Neural progenitor cell (in vitro differentiated cells): ENCODE data around the gene MYO1E. TPM values are rescaled to one million over a fixed set of nuclear protein-coding genes. Genes with fewer than 3 reads are reported as not detected.
"Not testable (repeated sequence)": the region's sequence is repeated elsewhere in the genome, so short reads cannot be mapped to it uniquely, and the experiment has no call there.

Experiments
- DNase-seq: peaks from one replicate; pipeline ENCODE4 v3.0.0-alpha.2; 2016; ENCODE audit warnings: low spot score
- H2AFZ ChIP-seq: fragments of 200-600 bp; sonication (generic); replicated peaks from 2 replicates; pipeline ENCODE4 v1.6.1; 2016; ENCODE audit warnings: antibody characterized with exemption
- H3F3A ChIP-seq: fragments of 200-600 bp; sonication (generic); 2 replicates; pipeline ENCODE4 v1.6.1; 2016; ENCODE audit warnings: antibody characterized with exemption, low read depth
- H3K27ac ChIP-seq: fragments of 200-600 bp; sonication (generic); 2 replicates; pipeline ENCODE4 v1.5.1; 2016; ENCODE audit warnings: mild to moderate bottlenecking
- H3K27me3 ChIP-seq: fragments of 200-600 bp; sonication (generic); 2 replicates; pipeline ENCODE4 v1.6.1; 2016; ENCODE audit warnings: mild to moderate bottlenecking, moderate library complexity
- H3K36me3 ChIP-seq: fragments of 200-600 bp; sonication (generic); 2 replicates; pipeline ENCODE4 v1.5.1; 2016
- H3K4me1 ChIP-seq: fragments of 200-600 bp; sonication (generic); 2 replicates; pipeline ENCODE4 v1.6.1; 2016; ENCODE audit warnings: mixed run types
- H3K4me2 ChIP-seq: fragments of 200-600 bp; sonication (generic); 2 replicates; pipeline ENCODE4 v1.6.1; 2016
- H3K4me3 ChIP-seq: fragments of 200-600 bp; sonication (generic); 2 replicates; pipeline ENCODE4 v1.5.1; 2016
- H3K79me2 ChIP-seq: fragments of 200-600 bp; sonication (generic); 2 replicates; pipeline ENCODE4 v1.6.1; 2016; ENCODE audit warnings: low read depth
- H3K9ac ChIP-seq: fragments of 200-600 bp; sonication (generic); 2 replicates; pipeline ENCODE4 v1.6.1; 2016
- H3K9me3 ChIP-seq: fragments of 200-600 bp; sonication (generic); 2 replicates; pipeline ENCODE4 v1.5.1; 2016; ENCODE audit warnings: low read depth
- H4K20me1 ChIP-seq: fragments of 200-600 bp; sonication (generic); 2 replicates; pipeline ENCODE4 v1.6.1; 2016; ENCODE audit warnings: low read depth
- H3K27ac Mint-ChIP-seq: 3 replicates; pipeline ENCODE4 v1.8.0; 2021; ENCODE audit warnings: mixed read lengths
- H3K27me3 Mint-ChIP-seq: 2 replicates; pipeline ENCODE4 v1.8.0; 2022; ENCODE audit warnings: low read depth, mild to moderate bottlenecking, inconsistent platforms, moderate library complexity, mixed read lengths; ENCODE audit not compliant: insufficient read depth
- H3K36me3 Mint-ChIP-seq: 3 replicates; pipeline ENCODE4 v1.8.0; 2021; ENCODE audit warnings: mixed read lengths
- H3K4me1 Mint-ChIP-seq: 3 replicates; pipeline ENCODE4 v1.8.0; 2021; ENCODE audit warnings: mixed read lengths
- H3K4me3 Mint-ChIP-seq: 3 replicates; pipeline ENCODE4 v1.8.0; 2021; ENCODE audit warnings: mild to moderate bottlenecking, moderate library complexity, mixed read lengths
- H3K9me3 Mint-ChIP-seq: 3 replicates; pipeline ENCODE4 v1.8.0; 2020; ENCODE audit warnings: mixed read lengths
- EZH2 ChIP-seq: fragments of 200-600 bp; sonication (generic); IDR thresholded peaks from 2 replicates; pipeline ENCODE4 v1.6.1; 2017; ENCODE audit warnings: antibody characterized with exemption, mild to moderate bottlenecking, moderate library complexity
- EZH2phosphoT487 ChIP-seq: fragments of 200-600 bp; sonication (generic); IDR thresholded peaks from 2 replicates; pipeline ENCODE4 v1.6.1; 2017; ENCODE audit warnings: antibody characterized with exemption
- total RNA-seq: library from RNA; depleted of rRNA; stranded (reverse); fragments of >200 nt; gene quantifications from 2 replicates; pipeline ENCODE4 v1.2.3, GENCODE V29; 2015; ENCODE audit warnings: low replicate concordance
- TF ChIP-seq, protein P1 (sequence below): fragments of 200-600 bp; sonication (generic); IDR thresholded peaks from 2 replicates; pipeline ENCODE4 v1.5.1; 2017; ENCODE audit warnings: antibody characterized with exemption, mild to moderate bottlenecking

Gene MYO1E
- total RNA-seq, 1 donor from 2014 or later: 49.7 TPM

DNA sequence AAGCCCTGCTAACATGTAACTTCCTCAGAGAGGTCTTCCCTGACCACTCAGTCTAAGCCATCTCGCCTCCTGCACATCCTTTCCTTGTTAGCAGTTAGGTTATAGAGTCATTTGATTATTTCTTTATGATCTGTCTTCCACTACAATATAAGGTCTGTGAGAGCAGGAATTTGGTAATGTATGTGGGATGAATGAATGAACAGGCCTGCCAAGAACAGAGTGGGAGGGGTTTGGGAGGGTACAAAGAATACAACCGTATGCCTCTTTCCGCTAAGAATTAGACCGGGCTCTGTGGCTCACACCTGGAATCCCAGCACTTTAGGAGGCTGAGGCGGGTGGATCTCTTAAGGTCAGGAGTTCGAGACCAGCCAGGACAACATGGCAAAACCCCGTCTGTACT is 32.4 kb upstream of the MYO1E start:
- no peaks in the 10 kb centered on the region for H3K9me3 Mint-ChIP-seq
- no peak for DNase-seq
- TF ChIP-seq EZH2 (no peak), EZH2phosphoT487 (no peak)
- TF ChIP-seq, protein P1, sequence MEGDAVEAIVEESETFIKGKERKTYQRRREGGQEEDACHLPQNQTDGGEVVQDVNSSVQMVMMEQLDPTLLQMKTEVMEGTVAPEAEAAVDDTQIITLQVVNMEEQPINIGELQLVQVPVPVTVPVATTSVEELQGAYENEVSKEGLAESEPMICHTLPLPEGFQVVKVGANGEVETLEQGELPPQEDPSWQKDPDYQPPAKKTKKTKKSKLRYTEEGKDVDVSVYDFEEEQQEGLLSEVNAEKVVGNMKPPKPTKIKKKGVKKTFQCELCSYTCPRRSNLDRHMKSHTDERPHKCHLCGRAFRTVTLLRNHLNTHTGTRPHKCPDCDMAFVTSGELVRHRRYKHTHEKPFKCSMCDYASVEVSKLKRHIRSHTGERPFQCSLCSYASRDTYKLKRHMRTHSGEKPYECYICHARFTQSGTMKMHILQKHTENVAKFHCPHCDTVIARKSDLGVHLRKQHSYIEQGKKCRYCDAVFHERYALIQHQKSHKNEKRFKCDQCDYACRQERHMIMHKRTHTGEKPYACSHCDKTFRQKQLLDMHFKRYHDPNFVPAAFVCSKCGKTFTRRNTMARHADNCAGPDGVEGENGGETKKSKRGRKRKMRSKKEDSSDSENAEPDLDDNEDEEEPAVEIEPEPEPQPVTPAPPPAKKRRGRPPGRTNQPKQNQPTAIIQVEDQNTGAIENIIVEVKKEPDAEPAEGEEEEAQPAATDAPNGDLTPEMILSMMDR: no peak
- Histone ChIP-seq H3F3A (peaks cover 3% of the 10 kb centered on the region), H3K9me3 (no peaks in the 10 kb centered on the region), H3K79me2 (no peaks in the 10 kb centered on the region), H3K27ac (no peak overlapping the region), H3K4me1 (peaks cover 10% of the 10 kb centered on the region), H4K20me1 (no peaks in the 10 kb centered on the region), H2AFZ (no peak overlapping the region), H3K4me2 (no peak overlapping the region), H3K27me3 (no peaks in the 10 kb centered on the region), H3K4me3 (no peak overlapping the region), H3K36me3 (no peaks in the 10 kb centered on the region), H3K9ac (no peak overlapping the region)
- peaks cover 8% of the 10 kb centered on the region for H3K4me1 Mint-ChIP-seq
- no peaks in the 10 kb centered on the region for H3K36me3 Mint-ChIP-seq
- peaks cover 4% of the 10 kb centered on the region for H3K27me3 Mint-ChIP-seq
- H3K27ac Mint-ChIP-seq: no peak overlapping the region
- H3K4me3 Mint-ChIP-seq: no peak overlapping the region

DNA sequence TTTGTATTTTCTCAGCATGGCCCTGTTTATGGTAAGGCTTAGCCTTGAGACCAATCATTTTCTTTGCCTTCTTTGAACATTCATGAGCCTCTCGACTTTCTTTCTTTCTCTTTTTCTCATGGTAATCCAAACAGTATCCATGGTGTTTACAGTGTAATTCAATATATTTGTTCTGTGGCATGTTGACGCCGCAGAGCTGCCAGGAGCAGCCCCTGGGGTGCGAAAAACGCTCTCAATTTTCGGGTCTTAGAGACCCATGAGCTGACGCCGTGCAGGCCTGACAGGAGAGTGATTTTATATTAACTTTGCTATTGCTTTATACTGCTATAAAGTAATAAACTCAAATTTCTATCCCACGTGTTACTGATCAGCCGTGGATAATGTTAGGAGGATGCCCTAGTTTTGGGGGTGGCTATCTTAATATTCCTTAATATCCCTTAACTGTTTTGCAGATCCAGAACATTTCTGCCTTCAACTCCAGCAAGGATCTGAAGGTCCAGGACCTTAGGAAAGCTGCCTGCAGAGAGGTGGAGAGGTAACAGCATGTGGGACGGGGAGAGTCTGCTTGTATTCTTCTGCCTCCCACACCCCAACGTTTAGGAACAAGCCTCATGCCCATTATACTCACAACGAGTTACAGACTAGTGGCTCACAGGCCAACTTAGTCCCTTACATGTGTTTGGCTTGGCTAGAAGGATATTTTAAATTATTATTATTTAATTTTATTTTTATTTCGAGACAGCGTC is 29.3 kb upstream of the MYO1E start:
- H3K9me3 Mint-ChIP-seq: no peaks in the 10 kb centered on the region
- no peaks in the 10 kb centered on the region for H3K36me3 Mint-ChIP-seq
- no peaks in the 10 kb centered on the region for H4K20me1 ChIP-seq
- TF ChIP-seq EZH2phosphoT487: no peak
- TF ChIP-seq, protein P1: no peak
- TF ChIP-seq EZH2: no peak
- H3K36me3 ChIP-seq: no peaks in the 10 kb centered on the region
- no peak overlapping the region for H3K27ac Mint-ChIP-seq
- H3K4me1 ChIP-seq: peaks cover 10% of the 10 kb centered on the region
- H3K9me3 ChIP-seq: no peaks in the 10 kb centered on the region
- no peaks in the 10 kb centered on the region for H3K79me2 ChIP-seq
- H3K9ac ChIP-seq: peak overlapping the region; percentile 13
- H3K27me3 ChIP-seq: no peaks in the 10 kb centered on the region
- H3K4me3 ChIP-seq: no peak overlapping the region
- H2AFZ ChIP-seq: peak overlapping the region; percentile 61
- H3F3A ChIP-seq: peaks cover 3% of the 10 kb centered on the region
- peaks cover 8% of the 10 kb centered on the region for H3K4me1 Mint-ChIP-seq
- H3K27me3 Mint-ChIP-seq: peaks cover 2% of the 10 kb centered on the region
- no peak for DNase-seq
- no peak overlapping the region for H3K27ac ChIP-seq
- H3K4me3 Mint-ChIP-seq: no peak overlapping the region
- H3K4me2 ChIP-seq: peak overlapping the region; percentile 43

DNA sequence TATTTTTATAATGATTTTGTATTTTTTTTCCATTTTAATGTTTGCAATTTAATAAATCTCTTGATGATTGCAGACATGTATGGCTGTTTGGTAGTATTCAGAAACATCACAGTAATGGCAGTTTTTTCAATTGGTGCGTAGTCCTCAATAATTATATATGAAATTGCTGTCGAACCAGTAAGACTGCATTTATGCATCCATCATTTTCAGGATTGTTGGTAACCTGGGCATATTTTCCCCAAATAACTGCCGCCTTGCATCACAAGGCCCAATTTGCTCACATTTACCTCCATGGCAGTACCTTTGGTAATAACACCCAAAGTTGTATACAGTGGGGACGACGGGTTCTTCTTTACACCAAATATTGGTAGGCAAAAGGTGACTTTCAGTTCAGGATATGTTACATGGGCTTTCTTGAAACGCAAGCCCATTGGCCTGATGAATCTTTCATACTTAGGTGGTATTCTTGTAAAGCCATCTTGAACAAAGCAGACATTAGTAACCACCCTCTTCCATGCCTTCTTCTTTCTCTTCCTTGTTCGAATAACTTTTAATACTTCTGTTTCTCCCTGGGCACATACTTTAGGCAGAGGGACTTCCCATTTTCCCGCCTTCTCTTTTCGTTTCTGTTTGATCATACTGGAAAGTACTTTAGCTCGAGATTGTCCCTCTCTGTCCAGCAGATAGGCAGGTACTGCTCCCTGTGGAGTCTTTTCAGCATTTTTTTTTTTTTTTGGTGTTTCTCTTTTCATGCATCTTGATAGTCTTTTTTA is 28.6 kb upstream of the MYO1E start:
- H3K4me1 Mint-ChIP-seq, H3K79me2 ChIP-seq, H3K4me3 ChIP-seq, H3K27ac Mint-ChIP-seq, H4K20me1 ChIP-seq, H3K4me1 ChIP-seq, H3K4me3 Mint-ChIP-seq, H3K9me3 Mint-ChIP-seq, H3F3A ChIP-seq, H3K36me3 Mint-ChIP-seq, H3K27me3 Mint-ChIP-seq, H3K4me2 ChIP-seq, H3K36me3 ChIP-seq, H3K9ac ChIP-seq, H3K27ac ChIP-seq, DNase-seq, H3K9me3 ChIP-seq, H3K27me3 ChIP-seq: not testable (repeated sequence)
- peak overlapping the region; percentile 61 for H2AFZ ChIP-seq
